Lower leg skin (tissue), 4 donors: ENCODE data around the gene MACO1. TPM values are rescaled to one million over a fixed set of nuclear protein-coding genes. Genes with fewer than 3 reads are reported as not detected.

ENCODE experiments used
- DNase-seq, 2 donors: peaks; one replicate each; pipeline ENCODE4 v3.0.0-alpha.2; 2019; ENCODE audit warnings: low spot score in 2 of 2
- H3K4me3 ChIP-seq: fragments of 200-600 bp; sonication (generic); 2 replicates; pipeline ENCODE4 v1.5.1; 2017; ENCODE audit warnings: mild to moderate bottlenecking, low read depth; ENCODE audit not compliant: poor library complexity, severe bottlenecking
- POLR2A ChIP-seq, 2 donors: fragments of 450-650 bp; IDR thresholded peaks; one replicate each; pipeline ENCODE4 v1.6.1; 2016 to 2017; ENCODE audit warnings: antibody characterized with exemption in 2 of 2, mild to moderate bottlenecking in 1 of 2, moderate library complexity in 1 of 2
- WGBS, 2 donors: methylation state at CpG; one replicate each; pipeline ENCODE4 v1.1.5; 2018; 5-methylcytosine and 5-hydroxymethylcytosine counted together
- intact Hi-C: fragments of 100-400 bp; cut with DNase I; formaldehyde crosslinking; loops from one replicate; pipeline ENCODE4 v1.15.0; 2023; ENCODE audit warnings: low total_unique reads
- total RNA-seq, 4 donors: library from RNA; depleted of rRNA; stranded (reverse); fragments of >200 nt; gene quantifications; one replicate each; pipeline ENCODE4 v1.1.0, GENCODE V29; 2016
- TF ChIP-seq, protein P1 (sequence below), 3 donors: fragments of 450-650 bp; IDR thresholded peaks; one replicate each; pipeline ENCODE4 v1.5.1; 2016; ENCODE audit warnings: antibody characterized with exemption in 3 of 3, mild to moderate bottlenecking in 3 of 3, moderate library complexity in 2 of 3

Gene MACO1
- total RNA-seq, 4 donors from 2014 or later = 14.2 to 20.4 (median 16.4) TPM

GRCh38 chr1:25522031-25522655 lies 91.4 kb downstream of the MACO1 start:
- intact Hi-C loops = no loop called here
- no peak for TF ChIP-seq POLR2A (IDR thresholded peaks at IDR 0.05)
- TF ChIP-seq, protein P1, sequence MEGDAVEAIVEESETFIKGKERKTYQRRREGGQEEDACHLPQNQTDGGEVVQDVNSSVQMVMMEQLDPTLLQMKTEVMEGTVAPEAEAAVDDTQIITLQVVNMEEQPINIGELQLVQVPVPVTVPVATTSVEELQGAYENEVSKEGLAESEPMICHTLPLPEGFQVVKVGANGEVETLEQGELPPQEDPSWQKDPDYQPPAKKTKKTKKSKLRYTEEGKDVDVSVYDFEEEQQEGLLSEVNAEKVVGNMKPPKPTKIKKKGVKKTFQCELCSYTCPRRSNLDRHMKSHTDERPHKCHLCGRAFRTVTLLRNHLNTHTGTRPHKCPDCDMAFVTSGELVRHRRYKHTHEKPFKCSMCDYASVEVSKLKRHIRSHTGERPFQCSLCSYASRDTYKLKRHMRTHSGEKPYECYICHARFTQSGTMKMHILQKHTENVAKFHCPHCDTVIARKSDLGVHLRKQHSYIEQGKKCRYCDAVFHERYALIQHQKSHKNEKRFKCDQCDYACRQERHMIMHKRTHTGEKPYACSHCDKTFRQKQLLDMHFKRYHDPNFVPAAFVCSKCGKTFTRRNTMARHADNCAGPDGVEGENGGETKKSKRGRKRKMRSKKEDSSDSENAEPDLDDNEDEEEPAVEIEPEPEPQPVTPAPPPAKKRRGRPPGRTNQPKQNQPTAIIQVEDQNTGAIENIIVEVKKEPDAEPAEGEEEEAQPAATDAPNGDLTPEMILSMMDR (IDR thresholded peaks at IDR 0.05) = no peak
- no peak overlapping the region for H3K4me3 ChIP-seq
- no peak for DNase-seq
- 77 to 84% methylated on average over 5 of the region's 5 CpGs for WGBS, 2 donors

DNA sequence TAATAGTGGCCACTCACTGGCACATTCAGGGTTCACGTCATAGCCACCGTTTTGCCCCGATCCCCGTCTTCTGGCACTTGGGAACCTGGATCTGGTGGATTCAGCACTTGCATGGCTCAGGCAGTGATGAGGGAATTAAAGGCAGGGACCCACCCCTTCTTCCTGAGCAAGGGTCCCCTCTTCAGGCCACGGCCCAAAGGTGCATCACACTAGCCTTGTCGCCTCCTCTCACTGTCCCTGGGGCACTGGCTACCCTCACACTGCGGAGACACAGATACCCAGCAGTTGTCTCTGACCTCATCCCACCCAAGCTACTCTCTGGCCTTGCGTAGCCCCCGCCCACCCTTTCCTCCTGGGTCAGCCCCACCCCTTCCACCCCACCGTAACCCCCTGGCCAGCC lies 92.8 kb downstream of the MACO1 start:
- TF ChIP-seq POLR2A (IDR thresholded peaks at IDR 0.05) = no peak
- TF ChIP-seq, protein P1 (IDR thresholded peaks at IDR 0.05) = no peak
- no peak for DNase-seq
- intact Hi-C loops = no loop called here
- H3K4me3 ChIP-seq = no peak overlapping the region
- 65 to 91% methylated on average over 10 of the region's 10 CpGs for WGBS, 2 donors

DNA sequence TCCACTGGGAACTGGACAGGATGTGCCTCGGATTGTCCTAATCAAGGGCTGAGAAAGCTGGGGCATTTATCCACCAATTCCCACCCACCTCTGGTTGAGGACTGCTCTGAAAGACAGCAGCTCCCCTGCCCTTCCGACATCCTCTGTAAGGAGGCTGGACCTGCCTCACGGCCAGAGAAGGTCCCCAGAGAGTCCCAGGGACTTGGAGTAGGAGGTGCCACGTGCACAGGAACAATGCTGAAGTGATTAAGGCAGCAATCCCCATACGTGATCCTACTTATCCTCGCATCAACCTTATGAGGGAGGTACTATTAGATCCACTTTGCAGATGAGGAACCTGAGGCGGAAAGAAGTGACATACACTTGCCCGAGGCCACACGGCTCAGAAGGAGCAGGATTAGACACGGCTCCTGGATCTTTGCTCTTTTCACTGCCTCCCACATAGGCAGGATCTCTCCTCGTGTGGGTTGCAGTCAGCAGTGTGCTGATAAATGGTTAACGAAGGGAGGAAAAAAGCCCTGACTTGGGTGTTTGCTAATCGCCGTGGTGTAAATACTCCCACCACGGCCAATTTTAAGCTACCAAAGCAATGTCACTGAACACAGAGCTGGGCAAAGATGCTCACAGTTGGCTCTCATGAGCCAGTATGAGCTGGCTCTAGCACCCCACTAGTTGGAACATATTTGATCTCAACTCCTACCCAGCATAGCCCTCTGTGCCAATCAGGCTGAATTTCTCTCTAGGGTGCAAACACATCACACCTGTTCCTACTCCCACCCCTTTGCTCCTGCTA lies 94.1 kb downstream of the MACO1 start:
- TF ChIP-seq, protein P1 (IDR thresholded peaks at IDR 0.05) = no peak
- no peak for TF ChIP-seq POLR2A (IDR thresholded peaks at IDR 0.05)
- no peak for DNase-seq
- 70 to 73% methylated on average over 14 to 15 of the region's 15 CpGs for WGBS, 2 donors
- H3K4me3 ChIP-seq = no peak overlapping the region
- intact Hi-C loops = no loop called here

DNA sequence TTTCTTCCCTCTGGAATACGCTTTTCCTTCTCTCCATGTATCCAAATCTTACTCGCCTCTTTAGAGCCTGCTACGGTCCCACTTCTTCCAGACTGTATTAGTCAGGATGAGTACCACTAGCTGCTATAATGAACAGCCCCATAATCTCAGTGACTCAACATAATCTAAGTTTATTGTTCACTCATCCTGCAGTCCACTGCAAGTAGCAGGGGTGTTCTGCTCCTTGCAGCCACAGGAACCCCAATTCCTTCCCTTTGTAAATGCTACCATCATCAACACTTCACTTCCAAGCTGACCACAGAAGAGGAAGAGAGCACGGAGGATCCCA lies 94.6 kb downstream of the MACO1 start:
- DNase-seq = no peak
- 89 to 92% methylated on average over 4 of the region's 4 CpGs for WGBS, 2 donors
- TF ChIP-seq, protein P1 (IDR thresholded peaks at IDR 0.05) = no peak
- TF ChIP-seq POLR2A (IDR thresholded peaks at IDR 0.05) = no peak
- H3K4me3 ChIP-seq = no peak overlapping the region
- intact Hi-C loops = no loop called here

- TF ChIP-seq POLR2A (IDR thresholded peaks at IDR 0.05) = no peak
- TF ChIP-seq, protein P1 (IDR thresholded peaks at IDR 0.05) = no peak
- no peak overlapping the region for H3K4me3 ChIP-seq
- intact Hi-C loops = no loop called here
- DNase-seq = no peak
- 73 to 77% methylated on average over 2 of the region's 2 CpGs for WGBS, 2 donors
Observed at GRCh38 chr1:25526753-25527152, 96.1 kb downstream of the MACO1 start.
